Lung (tissue), 12 donors: ENCODE results near the gene SHISA8. TPM values are rescaled to one million over a fixed set of nuclear protein-coding genes. Genes with fewer than 3 reads are reported as not detected.

ENCODE experiments used
- ATAC-seq: fragments of 200-7000 bp; cut with Tn5 transposase; one replicate; pipeline ENCODE4 v1.9.1; 2020; ENCODE audit warnings: moderate number of reproducible peaks; ENCODE audit not compliant: insufficient read depth, low FRiP score
- DNase-seq, 3 donors: peaks; one replicate each; pipeline ENCODE4 v3.0.0-alpha.2; 2013 to 2017
- H3K27ac ChIP-seq, 2 donors: one replicate each; pipeline ENCODE4 v1.5.1; 2013; ENCODE audit warnings: mild to moderate bottlenecking in 2 of 2, moderate library complexity in 2 of 2, control low read depth in 1 of 2, inconsistent platforms in 1 of 2, low read depth in 1 of 2, low read length in 1 of 2
- H3K27me3 ChIP-seq, 3 donors: one replicate each; pipeline ENCODE4 v1.5.1; 2013; ENCODE audit warnings: low read length in 2 of 3; ENCODE audit not compliant: control insufficient read depth in 3 of 3, insufficient read depth in 3 of 3
- H3K36me3 ChIP-seq, 4 donors: one replicate each; pipeline ENCODE4 v1.5.1; 2013; ENCODE audit warnings: low read length in 4 of 4, mild to moderate bottlenecking in 1 of 4, moderate library complexity in 1 of 4; ENCODE audit not compliant: control insufficient read depth in 4 of 4, insufficient read depth in 4 of 4
- H3K4me1 ChIP-seq, 5 donors: one replicate each; pipeline ENCODE4 v1.5.1; 2013; ENCODE audit warnings: low read length in 5 of 5, mild to moderate bottlenecking in 2 of 5, moderate library complexity in 1 of 5; ENCODE audit not compliant: control insufficient read depth in 5 of 5, insufficient read depth in 5 of 5
- H3K4me3 ChIP-seq: one replicate; pipeline ENCODE4 v1.5.1; 2013; ENCODE audit warnings: mild to moderate bottlenecking, control low read depth, moderate library complexity
- H3K9ac ChIP-seq, 2 donors: one replicate each; pipeline ENCODE4 v1.5.1; 2013; ENCODE audit warnings: low read length in 2 of 2, control low read depth in 1 of 2; ENCODE audit not compliant: insufficient read depth in 1 of 2
- H3K9me3 ChIP-seq, 4 donors: one replicate each; pipeline ENCODE4 v1.5.1; 2013; ENCODE audit warnings: low read length in 3 of 4, mild to moderate bottlenecking in 1 of 4, moderate library complexity in 1 of 4; ENCODE audit not compliant: control insufficient read depth in 4 of 4, insufficient read depth in 3 of 4
- WGBS, 2 donors: extraction: QIAGEN DNeasy Blood & Tissue Kit; methylation state at CpG; one replicate each; pipeline ENCODE4 v1.1.7; 2013; 5-methylcytosine and 5-hydroxymethylcytosine counted together
- polyA plus RNA-seq, 2 donors: library from polyadenylated mRNA; stranded (reverse); fragments of 200-250 nt; gene quantifications; one replicate each; pipeline ENCODE4 v1.2.1, GENCODE V29; 2013
- total RNA-seq, 2 donors: library from RNA; depleted of rRNA in 1 of 2; stranded (reverse); fragments of >200 nt in 1 of 2; gene quantifications; one replicate each; pipeline ENCODE4 v1.2.1, GENCODE V29; 2014 to 2021
- TF ChIP-seq, protein P1 (sequence below): IDR thresholded peaks from 2 replicates; pipeline ENCODE4 v1.5.1; 2012; ENCODE audit warnings: mild to moderate bottlenecking; ENCODE audit errors: control extremely low read depth, extremely low read depth
- donor health status: control.
- donor health status: control.
- donor health status: Bipolar disorder and iron deficiency.
- donor health status: healthy.
- donor health status: DM: yes; HTN: yes; CAD: no.

Gene SHISA8
- total and polyA plus RNA-seq, 4 donors: 0.02 to 0.34 TPM; not detected in 2

GRCh38 chr22:41899992-41900651, 14.8 kb downstream of the SHISA8 start:
- TF ChIP-seq, protein P1, sequence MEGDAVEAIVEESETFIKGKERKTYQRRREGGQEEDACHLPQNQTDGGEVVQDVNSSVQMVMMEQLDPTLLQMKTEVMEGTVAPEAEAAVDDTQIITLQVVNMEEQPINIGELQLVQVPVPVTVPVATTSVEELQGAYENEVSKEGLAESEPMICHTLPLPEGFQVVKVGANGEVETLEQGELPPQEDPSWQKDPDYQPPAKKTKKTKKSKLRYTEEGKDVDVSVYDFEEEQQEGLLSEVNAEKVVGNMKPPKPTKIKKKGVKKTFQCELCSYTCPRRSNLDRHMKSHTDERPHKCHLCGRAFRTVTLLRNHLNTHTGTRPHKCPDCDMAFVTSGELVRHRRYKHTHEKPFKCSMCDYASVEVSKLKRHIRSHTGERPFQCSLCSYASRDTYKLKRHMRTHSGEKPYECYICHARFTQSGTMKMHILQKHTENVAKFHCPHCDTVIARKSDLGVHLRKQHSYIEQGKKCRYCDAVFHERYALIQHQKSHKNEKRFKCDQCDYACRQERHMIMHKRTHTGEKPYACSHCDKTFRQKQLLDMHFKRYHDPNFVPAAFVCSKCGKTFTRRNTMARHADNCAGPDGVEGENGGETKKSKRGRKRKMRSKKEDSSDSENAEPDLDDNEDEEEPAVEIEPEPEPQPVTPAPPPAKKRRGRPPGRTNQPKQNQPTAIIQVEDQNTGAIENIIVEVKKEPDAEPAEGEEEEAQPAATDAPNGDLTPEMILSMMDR: no peak
- peak overlapping the region in 1 of 2 donors; percentile 74 for H3K27ac ChIP-seq
- peaks cover 0 to 77% (median 42%) of the 10 kb centered on the region in 4 donors for H3K36me3 ChIP-seq
- H3K9ac ChIP-seq: no peak overlapping the region
- WGBS, 2 donors: 92 to 95% methylated on average over 13 of the region's 13 CpGs
- ATAC-seq: no peak
- peaks cover 0 to 3% (median 0%) of the 10 kb centered on the region in 5 donors for H3K4me1 ChIP-seq
- H3K9me3 ChIP-seq: peaks cover 0 to 2% (median 0%) of the 10 kb centered on the region in 4 donors
- no peak overlapping the region for H3K4me3 ChIP-seq
- no peaks in the 10 kb centered on the region for H3K27me3 ChIP-seq
- no peak for DNase-seq

- Histone ChIP-seq H3K9me3 (peaks cover 0 to 2% (median 0%) of the 10 kb centered on the region in 4 donors), H3K4me1 (peaks cover 0 to 3% (median 0%) of the 10 kb centered on the region in 5 donors), H3K4me3 (no peak overlapping the region), H3K9ac (no peak overlapping the region), H3K36me3 (peaks cover 4 to 75% (median 39%) of the 10 kb centered on the region in 4 donors), H3K27me3 (no peaks in the 10 kb centered on the region), H3K27ac (peak overlapping the region in 1 of 2 donors; percentile 74)
- DNase-seq: no peak
- TF ChIP-seq, protein P1: no peak
- no peak for ATAC-seq
- WGBS, 2 donors: 92 to 93% methylated on average over 5 of the region's 5 CpGs
These were observed 15.8 kb downstream of the SHISA8 start for GRCh38 chr22:41899110-41899509.

GRCh38 chr22:41898645-41899044, 16.2 kb downstream of the SHISA8 start:
- WGBS, 2 donors: 93 to 95% methylated on average over 11 of the region's 11 CpGs
- TF ChIP-seq, protein P1: no peak

More at GRCh38 chr22:41898645-41899044, 16.2 kb downstream of the SHISA8 start:
- Histone ChIP-seq H3K4me1 (peaks cover 0 to 7% (median 0%) of the 10 kb centered on the region in 5 donors), H3K27ac (peak overlapping the region in 1 of 2 donors; percentile 65), H3K4me3 (no peak overlapping the region), H3K9me3 (peaks cover 0 to 2% (median 0%) of the 10 kb centered on the region in 4 donors), H3K27me3 (no peaks in the 10 kb centered on the region), H3K36me3 (peaks cover 4 to 72% (median 36%) of the 10 kb centered on the region in 4 donors), H3K9ac (no peak overlapping the region)
- ATAC-seq: no peak
- DNase-seq: no peak
